GM18951 (cell line): ENCODE measurements around the gene SAP25.
"Not testable (repeated sequence)": the region's sequence is repeated elsewhere in the genome, so short reads cannot be mapped to it uniquely, and the experiment has no call there.

ENCODE experiments used
- POLR2A ChIP-seq: IDR thresholded peaks from 4 replicates; pipeline ENCODE4 v1.6.1; 2011; ENCODE audit warnings: mild to moderate bottlenecking; ENCODE audit not compliant: insufficient read length, insufficient read depth; ENCODE audit errors: extremely low read depth
- in situ Hi-C: fragments of 300-500 bp; cut with MboI; formaldehyde crosslinking; loops from one replicate; pipeline ENCODE4 v1.12.0; 2022; ENCODE audit warnings: low sequenced_read_pairs, mixed read lengths, inconsistent platforms; ENCODE audit not compliant: unreplicated experiment

The SAP25 gene

DNA sequence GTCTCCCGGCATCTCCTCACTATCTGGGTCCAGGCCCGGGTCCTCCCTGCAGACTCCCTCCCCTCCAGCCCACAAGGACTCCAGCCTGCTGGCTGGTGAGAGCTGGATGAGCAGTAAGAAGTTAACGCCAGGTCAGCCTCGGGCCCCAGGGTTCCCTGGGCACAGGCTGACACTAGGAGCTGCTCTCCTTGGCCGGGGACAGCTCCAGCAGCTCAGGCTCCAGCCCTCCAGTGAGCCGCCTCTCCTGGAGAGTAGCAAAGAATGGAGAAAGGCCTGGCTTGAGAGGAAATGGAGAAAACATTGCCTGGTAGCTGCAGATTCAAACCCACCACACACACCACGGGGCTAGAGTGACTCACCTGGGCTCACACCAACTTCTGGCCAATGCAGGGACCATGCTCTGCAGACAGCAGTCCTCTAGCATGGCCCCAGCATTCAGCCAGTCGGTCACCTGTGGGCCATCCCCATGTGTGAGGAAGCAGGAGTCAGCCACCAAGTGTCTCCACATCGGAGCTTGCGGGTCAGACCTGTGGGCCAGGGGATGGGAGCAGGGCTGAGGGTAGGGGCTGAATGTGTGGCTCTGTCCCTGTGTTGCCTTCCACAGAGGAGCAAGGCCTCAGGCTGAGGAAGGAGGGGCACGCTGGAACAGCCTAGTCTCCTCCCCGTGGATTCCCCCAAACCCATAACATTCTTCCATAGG, 6.5 kb downstream of the SAP25 start:
- in situ Hi-C loops: no loop called here
- no peak for TF ChIP-seq POLR2A

DNA sequence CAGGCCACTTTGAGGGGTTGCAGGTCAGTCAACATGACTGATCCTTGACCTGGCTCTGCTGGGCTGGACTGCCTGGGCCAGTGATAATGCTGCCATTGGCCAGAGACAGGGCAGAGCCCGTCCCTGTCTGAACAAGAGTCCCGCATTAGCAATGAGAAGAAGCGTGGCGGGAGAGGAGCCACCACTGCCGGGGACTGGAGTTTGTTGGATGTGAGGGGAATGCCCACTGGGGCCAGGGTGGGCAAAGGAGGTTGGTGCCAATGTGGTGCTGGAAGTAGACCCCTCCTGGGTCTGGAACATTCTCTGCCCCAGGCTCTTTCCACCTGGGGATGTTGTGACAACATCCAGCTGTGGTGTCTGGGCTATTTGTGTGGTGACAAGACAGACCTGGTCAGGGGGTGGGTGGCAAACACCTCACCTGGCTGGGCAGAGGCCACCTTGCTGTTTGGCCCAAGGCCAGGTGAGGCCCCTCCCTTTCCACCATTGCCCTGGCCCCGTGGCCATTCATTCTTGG, 7.6 kb downstream of the SAP25 start:
- in situ Hi-C loops: no loop called here
- TF ChIP-seq POLR2A: no peak

DNA sequence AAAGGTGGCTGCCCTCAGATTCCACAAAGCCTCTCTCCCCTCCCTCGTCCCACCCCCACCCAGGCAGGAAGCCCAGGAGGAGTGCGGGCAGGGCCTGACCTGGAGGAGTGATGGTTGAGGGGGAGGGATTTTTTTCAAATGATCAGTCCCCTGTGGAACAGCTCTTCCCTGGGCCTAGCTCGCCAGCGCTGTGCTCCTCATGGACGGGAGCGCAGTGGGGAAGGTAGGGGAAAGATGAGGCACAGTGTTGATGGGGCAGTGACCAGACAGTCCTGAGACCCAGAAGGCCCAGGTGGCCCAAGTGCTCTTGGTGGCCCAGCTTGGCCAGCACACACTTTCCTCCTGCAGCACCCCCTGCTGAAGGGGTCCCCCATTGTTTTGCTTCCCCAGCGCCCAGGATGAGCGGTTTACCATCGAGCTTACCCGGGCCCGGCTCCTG, 8.5 kb downstream of the SAP25 start:
- in situ Hi-C loops: no loop called here
- TF ChIP-seq POLR2A: no peak

DNA sequence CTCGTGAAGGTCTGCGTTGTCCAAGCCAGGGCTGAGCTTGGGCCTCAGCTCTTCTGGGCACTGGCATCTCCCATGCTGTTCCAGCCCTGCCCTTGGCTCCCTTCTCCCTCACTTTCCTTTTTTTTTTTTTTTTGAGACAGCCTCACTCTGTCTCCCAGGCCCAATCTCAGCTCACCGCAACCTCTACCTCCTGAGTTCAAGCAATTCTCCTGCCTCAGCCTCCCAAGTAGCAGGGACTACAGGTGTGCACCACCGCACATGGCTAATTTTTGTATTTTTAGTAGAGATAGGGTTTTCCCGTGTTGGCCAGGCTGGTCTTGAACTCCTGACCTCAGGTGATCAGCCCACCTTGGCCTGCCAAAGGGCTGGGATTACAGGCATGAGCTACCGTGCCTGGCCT, 9.3 kb downstream of the SAP25 start:
- in situ Hi-C loops: not testable (repeated sequence)

DNA sequence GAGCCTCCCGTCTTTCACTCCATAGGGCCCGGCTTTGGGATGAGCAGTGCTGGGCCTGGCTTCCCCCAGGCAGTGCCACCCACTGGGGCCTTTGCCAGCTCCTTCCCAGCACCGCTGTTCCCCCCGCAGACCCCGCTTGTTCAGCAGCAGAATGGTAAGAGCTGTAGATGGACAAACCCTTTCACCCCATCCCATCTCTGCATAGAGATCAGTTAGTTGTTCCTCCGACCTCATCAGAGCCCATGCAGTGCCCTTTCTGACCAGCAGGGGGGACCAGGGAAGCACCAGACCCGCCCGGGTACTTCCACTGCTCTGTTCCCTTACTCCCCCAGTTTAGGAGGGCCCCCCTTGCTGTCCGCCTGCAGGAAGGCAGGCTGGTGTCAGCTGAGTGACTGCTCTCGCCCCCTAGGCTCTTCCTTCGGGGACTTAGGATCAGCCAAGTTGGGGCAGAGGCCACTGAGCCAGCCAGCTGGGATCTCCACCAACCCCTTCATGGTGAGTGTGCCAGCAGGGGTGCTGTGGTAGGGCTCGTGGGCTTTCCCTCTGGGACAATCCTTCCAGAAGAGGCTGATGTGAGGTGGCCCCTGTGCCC, 9.8 kb downstream of the SAP25 start:
- in situ Hi-C loops: no loop called here
- peak; percentile 22 for TF ChIP-seq POLR2A

DNA sequence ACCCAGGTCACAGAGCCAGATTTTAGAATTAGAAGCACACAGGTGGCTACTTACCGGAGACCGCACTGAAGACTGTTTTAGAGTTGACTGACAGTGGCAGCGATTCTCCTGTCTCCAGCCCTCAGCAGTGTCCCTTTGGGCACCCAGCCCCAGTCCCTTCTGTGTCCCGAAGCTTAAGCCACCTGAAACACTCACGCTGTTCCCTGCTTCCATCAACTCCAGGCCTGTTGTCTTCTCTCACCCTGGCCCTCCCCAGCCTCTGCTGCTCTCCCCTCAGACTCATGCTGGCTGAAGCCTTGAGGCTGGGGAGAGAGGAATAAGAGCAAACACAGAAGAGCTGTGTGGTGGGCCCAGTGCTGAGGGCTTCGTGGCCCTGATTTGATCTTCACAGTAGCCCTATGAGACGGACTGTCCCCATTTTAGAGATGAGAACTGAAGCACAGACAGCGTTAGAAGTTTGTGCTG, 10.6 kb downstream of the SAP25 start:
- in situ Hi-C loops: no loop called here
- no peak for TF ChIP-seq POLR2A

DNA sequence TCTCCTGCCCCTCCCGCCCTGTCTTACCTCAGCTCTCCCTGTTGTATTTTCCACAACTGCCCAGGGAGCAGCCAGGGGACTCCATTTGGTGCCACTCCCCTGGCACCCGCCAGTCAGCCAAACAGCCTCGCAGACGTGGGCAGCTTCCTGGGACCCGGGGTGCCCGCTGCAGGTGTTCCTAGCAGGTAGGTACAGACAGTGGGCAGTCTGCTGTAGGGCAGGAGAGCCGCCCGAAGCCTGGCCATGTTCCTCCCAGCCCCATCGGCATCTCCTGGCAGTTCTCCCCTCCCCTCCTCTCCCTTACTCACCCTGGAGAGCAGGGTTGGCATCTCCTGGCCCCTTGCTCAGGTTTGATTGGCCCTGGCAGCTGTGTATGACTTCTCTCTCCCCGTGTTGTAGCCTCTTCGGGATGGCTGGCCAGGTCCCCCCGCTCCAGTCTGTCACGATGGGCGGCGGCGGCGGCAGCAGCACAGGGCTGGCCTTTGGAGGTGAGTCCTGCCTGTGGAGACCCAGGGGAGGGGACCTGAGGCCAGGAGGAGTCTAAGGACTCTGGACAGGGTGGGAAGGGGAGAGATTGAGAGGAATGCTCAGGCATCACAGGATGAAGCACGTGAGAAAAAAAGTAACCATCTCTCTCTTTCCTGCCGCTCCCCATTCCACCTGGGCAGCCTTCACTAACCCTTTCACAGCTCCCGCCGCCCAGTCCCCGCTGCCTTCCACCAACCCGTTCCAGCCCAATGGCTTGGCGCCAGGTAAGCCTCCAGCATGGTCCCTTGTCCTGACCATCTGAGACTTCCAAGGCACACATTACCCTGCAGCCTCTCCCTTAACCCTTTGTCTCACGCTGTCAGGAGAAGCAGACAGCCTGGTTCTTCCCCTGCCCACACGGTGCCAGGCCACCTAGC, 11.3 kb downstream of the SAP25 start:
- in situ Hi-C loops: no loop called here

DNA sequence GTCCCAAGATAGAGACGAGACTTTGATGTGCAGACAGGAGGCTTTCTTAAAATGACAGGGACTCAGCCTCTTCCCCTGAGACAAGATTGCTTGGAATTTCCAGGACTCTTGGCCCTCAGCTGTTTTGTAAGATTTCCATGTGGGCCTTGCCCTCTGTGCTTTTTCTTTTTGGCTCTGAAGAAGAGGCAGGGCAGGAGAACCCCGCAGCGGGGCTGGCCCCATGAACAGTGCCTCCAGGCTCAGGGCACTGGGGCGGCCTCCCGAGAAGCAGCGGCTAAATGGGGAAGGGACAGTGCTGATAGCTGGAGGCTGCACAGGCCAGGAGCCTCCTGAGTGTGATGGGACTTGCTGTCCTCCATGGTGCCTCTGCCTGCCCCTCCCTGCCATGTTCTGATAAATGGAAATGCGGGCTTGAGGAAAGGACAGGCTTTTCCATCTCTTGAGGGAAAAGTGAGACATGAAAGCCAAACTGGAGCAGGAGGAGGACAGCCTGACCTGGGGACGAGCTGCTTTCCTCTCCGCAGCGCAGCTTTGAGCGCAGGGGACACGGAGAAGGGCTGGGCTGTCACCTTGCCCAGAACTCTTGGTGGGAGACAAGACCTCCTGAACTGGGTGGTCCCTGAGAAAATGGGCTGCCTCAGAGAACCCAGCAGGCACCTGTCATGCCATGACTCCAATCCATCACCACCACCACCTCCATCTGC, 12.1 kb downstream of the SAP25 start:
- no peak for TF ChIP-seq POLR2A
- in situ Hi-C loops: no loop called here

More for the DNA sequence above, 11.3 kb downstream of the SAP25 start:
- no peak for TF ChIP-seq POLR2A

DNA sequence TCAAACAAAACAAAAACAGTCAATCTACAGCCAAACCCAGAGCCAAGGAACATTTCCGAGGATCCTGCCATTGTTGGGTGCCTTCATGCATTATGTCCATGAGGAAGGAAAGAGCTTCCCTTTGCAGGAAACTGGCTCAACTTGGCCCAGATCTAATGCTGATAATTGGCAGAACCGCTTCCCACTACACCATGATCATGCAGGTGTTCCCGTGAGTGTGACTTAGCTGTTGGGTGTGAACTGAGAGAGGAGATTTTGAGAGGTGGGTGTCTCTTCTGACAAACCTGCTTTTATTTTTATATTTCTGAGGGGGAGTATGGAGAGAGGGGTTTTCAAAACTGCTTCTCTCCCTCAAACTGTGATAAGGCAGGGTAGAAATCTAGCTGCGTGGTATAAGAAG, 14.6 kb downstream of the SAP25 start:
- in situ Hi-C loops: no loop called here
- TF ChIP-seq POLR2A: no peak

DNA sequence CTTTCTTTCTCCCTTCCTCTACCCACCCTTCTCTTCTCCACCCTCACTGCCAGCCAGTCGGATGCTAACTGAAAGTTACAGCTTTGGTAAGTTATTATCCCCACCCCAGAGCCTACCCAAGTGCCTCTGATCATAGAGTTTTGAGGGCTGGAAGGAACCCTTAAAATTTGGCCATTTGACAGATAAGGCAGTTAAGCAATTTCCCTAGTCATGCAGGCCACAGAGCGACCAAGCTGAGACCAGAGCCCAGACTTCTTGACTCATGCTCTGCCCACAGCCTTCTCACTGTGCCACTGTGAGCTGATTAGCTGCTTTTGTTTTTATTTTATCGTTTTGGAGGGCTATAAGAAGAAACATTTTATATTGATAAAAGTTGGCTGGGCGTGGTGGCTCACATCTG, 17.2 kb downstream of the SAP25 start:
- in situ Hi-C loops: no loop called here
- TF ChIP-seq POLR2A: no peak

DNA sequence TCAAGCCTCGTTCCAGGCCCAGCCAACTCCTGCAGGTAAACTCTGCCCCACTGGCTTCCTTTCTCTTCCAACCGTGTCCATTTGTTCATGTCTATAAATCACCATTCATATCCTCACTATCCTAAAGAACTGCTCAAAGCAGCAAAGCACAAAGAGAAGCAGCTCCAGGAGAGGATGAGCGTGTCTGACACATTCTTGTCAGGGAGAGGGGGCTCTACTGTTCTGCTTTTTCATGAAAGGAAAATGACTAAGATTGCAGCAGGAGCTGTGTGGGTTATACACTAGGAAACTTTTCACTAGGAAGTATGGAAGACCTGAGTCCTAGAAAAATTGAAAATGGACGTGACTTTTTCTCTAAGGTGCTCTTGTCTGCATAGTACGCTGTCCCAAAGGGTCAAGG, 18.0 kb downstream of the SAP25 start:
- in situ Hi-C loops: no loop called here
- TF ChIP-seq POLR2A: no peak

DNA sequence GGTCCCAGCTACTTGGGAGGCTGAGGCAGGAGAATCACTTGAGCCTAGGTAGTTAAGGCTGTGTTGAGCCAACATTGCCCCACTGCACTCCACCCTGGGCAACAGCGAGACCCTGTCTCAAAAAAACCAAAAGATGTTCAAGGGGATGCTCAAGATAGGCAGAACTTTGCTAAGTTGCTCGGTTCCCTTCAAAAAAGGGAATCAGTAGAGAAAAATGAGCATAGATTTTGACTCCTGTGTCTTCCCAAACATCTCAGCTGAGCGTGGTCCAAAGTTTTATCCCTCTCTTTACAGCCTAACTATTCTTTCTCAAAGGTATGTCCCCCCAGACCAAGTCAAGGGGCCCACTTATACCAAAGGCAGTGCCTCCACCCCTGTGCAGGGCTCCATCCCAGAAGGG, 20.7 kb downstream of the SAP25 start:
- TF ChIP-seq POLR2A: no peak
- in situ Hi-C loops: loop anchor here (5.0 kb wide), 1 partner anchor 61 kb away; no protein-coding TSS in a partner anchor

DNA sequence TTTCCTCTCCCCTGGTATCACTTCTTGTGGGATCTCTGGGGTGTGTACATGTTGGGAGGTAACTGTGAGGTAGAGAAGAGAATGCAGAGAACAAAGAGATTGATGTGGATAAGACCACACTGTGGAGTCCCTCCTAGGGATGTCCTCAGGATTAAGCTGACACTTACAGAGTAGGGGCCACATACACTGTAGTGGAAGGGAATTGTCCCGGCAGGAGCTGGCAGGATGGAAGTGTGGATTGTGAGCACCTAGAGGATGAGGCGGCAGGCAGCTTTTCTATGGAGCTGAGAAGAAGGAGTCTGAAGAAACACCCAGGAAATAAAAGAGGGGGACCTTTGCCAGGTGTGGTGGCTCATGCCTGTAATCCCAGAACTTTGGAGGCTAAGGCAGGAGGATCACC, 21.2 kb downstream of the SAP25 start:
- no peak for TF ChIP-seq POLR2A
- in situ Hi-C loops: loop anchor here (5.0 kb wide), 1 partner anchor 60 kb away; no protein-coding TSS in a partner anchor

DNA sequence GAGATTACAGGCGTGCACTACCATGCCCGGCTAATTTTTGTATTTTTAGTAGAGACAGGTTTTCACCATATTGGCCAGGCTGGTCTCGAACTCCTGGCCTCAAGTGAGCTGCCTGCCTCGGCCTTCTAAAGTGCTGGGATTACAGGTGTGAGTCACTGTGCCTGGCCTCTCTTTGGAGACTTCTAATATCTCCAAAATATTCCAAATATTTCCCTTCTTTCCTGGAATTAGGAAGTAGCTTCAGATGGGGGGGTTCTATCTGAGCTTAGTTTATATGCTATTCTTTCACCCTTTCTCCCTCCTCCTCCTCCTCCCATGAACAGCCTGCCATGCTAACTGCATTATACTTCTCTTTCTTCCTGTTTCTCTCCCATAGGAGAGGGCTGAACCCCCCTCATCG, 25.3 kb downstream of the SAP25 start:
- in situ Hi-C loops: not testable (repeated sequence)
